Measurements from ENCODE around the gene ARHGEF38.

DNA sequence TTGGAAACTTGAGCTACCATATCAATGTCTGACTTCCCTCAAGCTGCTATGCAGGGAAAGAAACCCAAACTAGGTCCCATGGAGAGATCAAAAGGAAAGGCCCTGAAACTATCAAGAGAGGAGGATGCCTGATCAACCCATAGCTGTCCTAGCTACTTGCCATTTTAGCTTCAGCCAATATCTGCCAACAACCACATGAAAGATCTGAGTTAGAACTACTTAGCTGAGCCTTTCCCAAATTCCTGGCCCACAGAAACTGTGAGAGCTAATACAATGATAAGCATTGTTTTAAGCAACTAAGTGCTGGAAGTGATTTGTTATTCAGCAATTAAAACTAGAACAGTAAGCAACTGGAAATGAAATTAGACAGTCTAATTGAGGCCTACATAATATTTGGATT lies 6.3 kb upstream of the ARHGEF38 start:
- TF ChIP-seq, protein P1, sequence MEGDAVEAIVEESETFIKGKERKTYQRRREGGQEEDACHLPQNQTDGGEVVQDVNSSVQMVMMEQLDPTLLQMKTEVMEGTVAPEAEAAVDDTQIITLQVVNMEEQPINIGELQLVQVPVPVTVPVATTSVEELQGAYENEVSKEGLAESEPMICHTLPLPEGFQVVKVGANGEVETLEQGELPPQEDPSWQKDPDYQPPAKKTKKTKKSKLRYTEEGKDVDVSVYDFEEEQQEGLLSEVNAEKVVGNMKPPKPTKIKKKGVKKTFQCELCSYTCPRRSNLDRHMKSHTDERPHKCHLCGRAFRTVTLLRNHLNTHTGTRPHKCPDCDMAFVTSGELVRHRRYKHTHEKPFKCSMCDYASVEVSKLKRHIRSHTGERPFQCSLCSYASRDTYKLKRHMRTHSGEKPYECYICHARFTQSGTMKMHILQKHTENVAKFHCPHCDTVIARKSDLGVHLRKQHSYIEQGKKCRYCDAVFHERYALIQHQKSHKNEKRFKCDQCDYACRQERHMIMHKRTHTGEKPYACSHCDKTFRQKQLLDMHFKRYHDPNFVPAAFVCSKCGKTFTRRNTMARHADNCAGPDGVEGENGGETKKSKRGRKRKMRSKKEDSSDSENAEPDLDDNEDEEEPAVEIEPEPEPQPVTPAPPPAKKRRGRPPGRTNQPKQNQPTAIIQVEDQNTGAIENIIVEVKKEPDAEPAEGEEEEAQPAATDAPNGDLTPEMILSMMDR (IDR thresholded peaks at IDR 0.05; ENCODE audit: low read depth, low read length, poor library complexity, severe bottlenecking), result no peak
- no peak for TF ChIP-seq EZH2phosphoT487 (IDR thresholded peaks at IDR 0.05; ENCODE audit: borderline replicate concordance, low read length)

All from DOHH2 (cell line).